ENCODE results near the gene TSPAN31.
"Not testable (repeated sequence)": the region's sequence is repeated elsewhere in the genome, so short reads cannot be mapped to it uniquely, and the experiment has no call there.

Gene TSPAN31

GRCh38 chr12:57767305-57767698, 22.5 kb downstream of the TSPAN31 start:
- no peak for DNase-seq (ENCODE audit: low read depth)

- no peak for DNase-seq (ENCODE audit: low read depth)
Observed at GRCh38 chr12:57767876-57768275, 23.0 kb downstream of the TSPAN31 start.

- no peak for DNase-seq (ENCODE audit: low read depth)
Observed at GRCh38 chr12:57769594-57769993, 24.8 kb downstream of the TSPAN31 start.

GRCh38 chr12:57770734-57771133, 25.9 kb downstream of the TSPAN31 start:
- no peak for DNase-seq (ENCODE audit: low read depth)

- peak; percentile 63 for DNase-seq (ENCODE audit: low read depth)
Observed at GRCh38 chr12:57771236-57771872, 26.5 kb downstream of the TSPAN31 start.

GRCh38 chr12:57771873-57772428, 27.1 kb downstream of the TSPAN31 start, which contains the start of gene METTL1:
Gene METTL1 (minus strand): TSS chr12:57772105. CDS start chr12:57772083, 22 bp downstream.
- DNase-seq (ENCODE audit: low read depth): peak; percentile 83

GRCh38 chr12:57772429-57773322, 27.8 kb downstream of the TSPAN31 start, which contains the start of gene EEF1AKMT3:
Gene EEF1AKMT3 (plus strand): TSS chr12:57772614. CDS start chr12:57772725, 111 bp downstream.
- no peak for DNase-seq (ENCODE audit: low read depth)

GRCh38 chr12:57774634-57775033, 29.8 kb downstream of the TSPAN31 start:
- DNase-seq (ENCODE audit: low read depth): not testable (repeated sequence)

GRCh38 chr12:57775044-57775443, 30.2 kb downstream of the TSPAN31 start:
- DNase-seq (ENCODE audit: low read depth): no peak

- no peak for DNase-seq (ENCODE audit: low read depth)
Observed at GRCh38 chr12:57775563-57776246, 30.9 kb downstream of the TSPAN31 start.

- DNase-seq (ENCODE audit: low read depth): no peak
Observed at GRCh38 chr12:57776247-57776587, 31.4 kb downstream of the TSPAN31 start.

- DNase-seq (ENCODE audit: low read depth): no peak
Observed at GRCh38 chr12:57777367-57777766, 32.5 kb downstream of the TSPAN31 start.

GRCh38 chr12:57777911-57778310, 33.1 kb downstream of the TSPAN31 start:
- no peak for DNase-seq (ENCODE audit: low read depth)

GRCh38 chr12:57779736-57780135, 34.9 kb downstream of the TSPAN31 start:
- no peak for DNase-seq (ENCODE audit: low read depth)

GRCh38 chr12:57780284-57780897, 35.6 kb downstream of the TSPAN31 start:
- no peak for DNase-seq (ENCODE audit: low read depth)

- no peak for DNase-seq (ENCODE audit: low read depth)
Observed at GRCh38 chr12:57781244-57781643, 36.4 kb downstream of the TSPAN31 start.

- no peak for DNase-seq (ENCODE audit: low read depth)
Observed at GRCh38 chr12:57781801-57782200, 37.0 kb downstream of the TSPAN31 start.

GRCh38 chr12:57782243-57782607, 37.4 kb downstream of the TSPAN31 start:
- DNase-seq (ENCODE audit: low read depth): no peak

- DNase-seq (ENCODE audit: low read depth): peak; percentile 73
Observed at GRCh38 chr12:57782608-57783465, 38.0 kb downstream of the TSPAN31 start, which contains the start of gene TSFM. Gene TSFM (plus strand): TSS chr12:57782787. CDS start chr12:57782802, 15 bp downstream.

- DNase-seq (ENCODE audit: low read depth): no peak
Observed at GRCh38 chr12:57783466-57783801, 38.6 kb downstream of the TSPAN31 start.

- no peak for DNase-seq (ENCODE audit: low read depth)
Observed at GRCh38 chr12:57783861-57784260, 39.0 kb downstream of the TSPAN31 start.
